GM12891 (cell line): Measurements from ENCODE around the gene HLA-DOB.

ENCODE experiments used
- PAX5 ChIP-seq: IDR thresholded peaks from 2 replicates; pipeline ENCODE4 v1.6.1; 2011; ENCODE audit warnings: low read length, moderate library complexity, mild to moderate bottlenecking; ENCODE audit not compliant: insufficient read depth, severe bottlenecking
- POLR2A ChIP-seq: IDR thresholded peaks from 2 replicates; pipeline ENCODE4 v1.6.1; 2011; ENCODE audit warnings: low read depth, low read length, control low read depth
- POLR2AphosphoS5 ChIP-seq: IDR thresholded peaks from 2 replicates; pipeline ENCODE4 v1.6.1; 2011; ENCODE audit warnings: low read depth, low read length, control low read depth
- TAF1 ChIP-seq: IDR thresholded peaks from 2 replicates; pipeline ENCODE4 v1.6.1; 2011; ENCODE audit warnings: low read depth, low read length, control low read depth

DNA sequence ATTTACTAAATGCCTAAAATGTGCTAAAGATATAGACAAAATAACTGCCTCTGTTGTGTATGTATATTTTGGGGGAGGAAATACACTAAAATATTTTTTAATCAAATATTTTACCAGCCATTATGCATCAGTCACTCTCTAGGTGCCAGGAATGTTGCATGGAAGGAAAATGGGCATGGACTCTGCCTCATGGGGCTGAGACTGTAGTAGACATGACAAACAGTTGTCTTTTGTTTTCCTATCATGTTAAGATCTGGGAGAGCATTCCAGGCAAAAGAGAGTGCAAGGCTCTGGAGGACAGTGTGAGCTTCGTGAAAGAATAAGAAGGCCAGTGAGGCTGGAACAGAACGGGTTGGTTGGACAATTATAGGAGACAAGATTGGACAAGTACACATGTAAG lies 26.5 kb downstream of the HLA-DOB start:
- no peak for TF ChIP-seq POLR2A
- TF ChIP-seq TAF1: no peak
- TF ChIP-seq POLR2AphosphoS5: no peak
- TF ChIP-seq PAX5: no peak
